WERI-Rb-1 (cell line): ENCODE results near the gene BDH1.

Experiments used
- DNase-seq: peaks from one replicate; pipeline ENCODE4 v3.0.0-alpha.2; 2020
- H3K27ac ChIP-seq: fragments of 250-450 bp; sonication (Bioruptor Pico); 2 replicates; pipeline ENCODE4 v1.5.1; 2020; ENCODE audit warnings: mild to moderate bottlenecking, moderate library complexity
- H3K27me3 ChIP-seq: fragments of 250-450 bp; sonication (Bioruptor Pico); 2 replicates; pipeline ENCODE4 v1.5.1; 2021; ENCODE audit warnings: mild to moderate bottlenecking, low read depth, moderate library complexity; ENCODE audit not compliant: insufficient read depth, severe bottlenecking
- H3K36me3 ChIP-seq: fragments of 250-450 bp; sonication (Bioruptor Pico); 2 replicates; pipeline ENCODE4 v1.5.1; 2020; ENCODE audit warnings: mild to moderate bottlenecking, moderate library complexity
- H3K4me3 ChIP-seq: 2 replicates; pipeline ENCODE4 v1.5.1; 2011; ENCODE audit warnings: low read depth, mild to moderate bottlenecking, control low read depth, low read length
- H3K9me3 ChIP-seq: fragments of 250-450 bp; sonication (Bioruptor Pico); 2 replicates; pipeline ENCODE4 v1.5.1; 2021; ENCODE audit warnings: mild to moderate bottlenecking, moderate library complexity; ENCODE audit not compliant: severe bottlenecking
- CTCF ChIP-seq: IDR thresholded peaks from 2 replicates; pipeline ENCODE4 v1.5.1; 2011; ENCODE audit warnings: low read depth, mild to moderate bottlenecking, control low read depth, inconsistent platforms, low read length

BDH1 gene

GRCh38 chr3:197598404-197598980 is 42.7 kb upstream of the BDH1 start:
- Histone ChIP-seq H3K9me3 (no peaks in the 10 kb centered on the region), H3K27ac (peak overlapping the region; percentile 81), H3K36me3 (no peaks in the 10 kb centered on the region), H3K27me3 (no peaks in the 10 kb centered on the region), H3K4me3 (no peak overlapping the region)
- DNase-seq = peak; percentile 69
- no peak for TF ChIP-seq CTCF

- no peak for TF ChIP-seq CTCF
- Histone ChIP-seq H3K27ac (no peak overlapping the region), H3K9me3 (no peaks in the 10 kb centered on the region), H3K27me3 (no peaks in the 10 kb centered on the region), H3K36me3 (no peaks in the 10 kb centered on the region), H3K4me3 (no peak overlapping the region)
- DNase-seq = no peak
Measured at GRCh38 chr3:197597335-197597734, 41.6 kb upstream of the BDH1 start.

- Histone ChIP-seq H3K36me3 (no peaks in the 10 kb centered on the region), H3K9me3 (no peaks in the 10 kb centered on the region), H3K27me3 (no peaks in the 10 kb centered on the region), H3K4me3 (no peak overlapping the region), H3K27ac (no peak overlapping the region)
- TF ChIP-seq CTCF = no peak
- no peak for DNase-seq
Measured at GRCh38 chr3:197595470-197596185, 39.9 kb upstream of the BDH1 start.

GRCh38 chr3:197593046-197593380 is 37.2 kb upstream of the BDH1 start:
- Histone ChIP-seq H3K36me3 (no peaks in the 10 kb centered on the region), H3K27me3 (no peaks in the 10 kb centered on the region), H3K27ac (no peak overlapping the region), H3K4me3 (no peak overlapping the region), H3K9me3 (no peaks in the 10 kb centered on the region)
- no peak for TF ChIP-seq CTCF
- DNase-seq = peak; percentile 8

GRCh38 chr3:197592361-197593045 is 36.7 kb upstream of the BDH1 start:
- no peak for TF ChIP-seq CTCF

More at GRCh38 chr3:197592361-197593045, 36.7 kb upstream of the BDH1 start:
- H3K27ac ChIP-seq = no peak overlapping the region
- no peaks in the 10 kb centered on the region for H3K36me3 ChIP-seq
- H3K9me3 ChIP-seq = no peaks in the 10 kb centered on the region
- no peaks in the 10 kb centered on the region for H3K27me3 ChIP-seq
- no peak for DNase-seq
- no peak overlapping the region for H3K4me3 ChIP-seq
